Mucosa of gallbladder (tissue), 1 donor: ENCODE data around the gene WBP4. TPM values are rescaled to one million over a fixed set of nuclear protein-coding genes. Genes with fewer than 3 reads are reported as not detected.
"Not testable (repeated sequence)": the region's sequence is repeated elsewhere in the genome, so short reads cannot be mapped to it uniquely, and the experiment has no call there.

Experiments
- DNase-seq: peaks from one replicate; pipeline ENCODE4 v3.0.0-alpha.2; 2020; ENCODE audit warnings: low spot score
- total RNA-seq: library from RNA; stranded (reverse); gene quantifications from one replicate; pipeline ENCODE4 v1.2.1, GENCODE V29; 2021
- donor health status: DM: no; HTN: no; CAD: no.

The WBP4 gene, protein sequence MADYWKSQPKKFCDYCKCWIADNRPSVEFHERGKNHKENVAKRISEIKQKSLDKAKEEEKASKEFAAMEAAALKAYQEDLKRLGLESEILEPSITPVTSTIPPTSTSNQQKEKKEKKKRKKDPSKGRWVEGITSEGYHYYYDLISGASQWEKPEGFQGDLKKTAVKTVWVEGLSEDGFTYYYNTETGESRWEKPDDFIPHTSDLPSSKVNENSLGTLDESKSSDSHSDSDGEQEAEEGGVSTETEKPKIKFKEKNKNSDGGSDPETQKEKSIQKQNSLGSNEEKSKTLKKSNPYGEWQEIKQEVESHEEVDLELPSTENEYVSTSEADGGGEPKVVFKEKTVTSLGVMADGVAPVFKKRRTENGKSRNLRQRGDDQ
- 9.5 TPM for total RNA-seq

DNA sequence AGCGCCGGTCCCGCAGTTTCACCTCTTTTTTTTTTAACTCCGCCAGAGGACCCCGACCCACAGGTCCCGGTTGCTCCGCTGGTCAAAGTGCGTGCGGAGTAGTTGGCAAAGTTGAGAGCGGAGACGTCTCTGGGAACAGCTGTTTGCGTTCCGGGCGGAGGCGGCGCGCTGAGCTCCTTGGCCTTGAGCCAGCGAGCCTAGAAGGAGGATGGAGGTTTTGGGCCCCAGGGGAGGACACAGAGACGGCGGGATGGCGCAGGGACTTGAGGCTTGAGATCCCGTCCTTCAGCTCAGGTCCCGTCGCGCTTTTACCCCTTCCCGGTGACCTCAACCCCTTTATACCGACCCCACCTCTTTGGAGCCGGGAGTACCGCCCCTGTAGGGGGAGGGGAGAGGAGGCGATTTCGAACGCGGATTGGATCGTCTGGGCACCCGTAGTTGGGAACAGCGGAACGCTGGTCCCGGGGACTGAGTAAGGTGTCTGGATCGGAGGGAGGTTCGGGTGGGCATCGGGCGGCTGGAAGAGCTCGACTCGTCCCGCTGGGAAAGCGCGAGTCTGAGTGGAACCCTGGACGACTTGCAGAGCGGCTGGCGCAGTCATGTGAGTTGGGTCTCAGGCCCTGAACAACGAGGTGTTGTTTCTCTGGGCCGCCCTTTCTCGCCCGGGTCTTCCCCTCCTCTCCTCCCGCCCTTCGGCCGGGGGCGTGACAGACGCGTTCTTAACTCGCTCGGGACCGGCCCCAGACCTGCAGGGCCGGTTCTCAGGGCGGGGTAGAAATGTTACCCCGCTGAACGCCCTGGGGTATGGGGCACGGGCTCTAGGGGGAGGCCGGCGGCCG lies at the start of gene WBP4:
TSS of gene WBP4 (plus strand) at position 435 of the 839 bp plus-strand sequence. CDS start at position 600, 165 bp downstream.
- DNase-seq, result peak; percentile 95

DNA sequence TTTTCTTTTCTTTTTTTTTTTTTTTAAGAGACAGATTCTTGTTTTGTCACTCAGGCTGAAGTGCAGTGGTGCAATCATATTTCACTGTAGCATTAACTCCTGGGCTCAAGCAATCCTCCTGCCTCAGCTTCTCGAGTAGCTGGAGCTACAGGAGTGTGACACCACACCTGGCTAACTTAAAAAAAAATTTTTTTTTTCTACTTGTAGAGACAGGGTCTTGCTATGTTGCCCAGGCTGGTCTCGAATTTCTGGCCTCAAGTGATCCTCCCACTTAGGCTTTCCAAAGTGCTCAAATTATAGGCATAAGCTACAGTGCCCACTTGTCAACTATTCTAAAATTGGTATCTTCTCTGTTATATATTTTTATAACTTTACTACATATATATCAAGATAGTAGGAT lies 48.8 kb upstream of the WBP4 start:
- DNase-seq, result no peak

DNA sequence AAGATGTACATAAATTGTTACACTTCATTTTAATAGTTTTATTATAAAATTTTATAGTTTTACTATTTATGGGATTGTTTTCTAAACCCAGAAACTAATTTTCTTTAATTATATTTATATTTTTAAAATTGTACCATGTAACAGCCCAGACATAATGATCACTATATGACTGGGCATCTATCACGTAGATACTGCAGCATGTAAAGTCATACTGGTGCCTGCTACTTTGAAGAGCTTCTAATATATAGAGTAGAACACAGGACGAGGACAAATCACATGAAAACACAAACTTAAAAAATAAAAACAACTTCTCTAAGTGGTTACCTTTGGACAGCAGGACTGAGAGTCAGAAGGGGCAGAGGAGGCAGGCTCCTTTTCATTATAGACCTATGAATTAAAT lies 47.5 kb upstream of the WBP4 start:
- no peak for DNase-seq

DNA sequence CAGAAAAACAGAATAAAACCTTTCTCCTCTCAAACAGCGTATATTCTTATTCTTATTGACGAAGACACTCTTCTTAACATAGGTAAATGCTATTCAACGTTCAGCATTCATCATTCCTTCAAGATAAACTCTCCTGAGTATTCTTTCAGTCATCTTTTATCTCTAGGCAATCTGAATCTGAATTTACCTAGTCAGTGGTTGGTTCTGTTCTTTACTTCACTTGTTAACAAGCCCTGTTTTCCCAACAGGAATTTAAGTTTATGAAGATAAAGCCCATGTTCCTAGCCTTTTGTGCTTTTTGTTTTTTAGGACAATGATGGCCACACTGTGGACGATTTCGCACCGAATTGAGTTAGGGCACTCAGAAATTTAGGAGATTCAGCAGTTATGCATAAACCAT lies 45.4 kb upstream of the WBP4 start:
- DNase-seq, result no peak

DNA sequence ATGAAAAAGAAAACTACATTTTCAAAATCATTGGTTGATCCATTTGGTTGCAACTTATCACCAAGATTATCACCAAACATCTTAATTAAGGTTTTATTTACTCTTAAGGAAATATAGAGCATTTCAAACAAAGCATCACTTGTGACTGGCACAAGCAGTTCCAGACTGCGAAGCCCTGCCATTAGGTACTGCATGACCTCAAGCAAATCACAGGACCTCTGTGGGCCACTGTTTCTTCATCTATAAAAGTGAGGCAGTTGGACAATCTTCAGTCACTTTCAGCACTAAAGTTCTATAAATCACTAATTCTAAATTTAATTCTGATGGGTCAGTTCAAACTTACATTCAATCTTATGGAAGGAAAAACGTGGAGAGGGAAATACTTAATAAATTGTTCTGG lies 44.1 kb upstream of the WBP4 start:
- DNase-seq, result peak; percentile 45

DNA sequence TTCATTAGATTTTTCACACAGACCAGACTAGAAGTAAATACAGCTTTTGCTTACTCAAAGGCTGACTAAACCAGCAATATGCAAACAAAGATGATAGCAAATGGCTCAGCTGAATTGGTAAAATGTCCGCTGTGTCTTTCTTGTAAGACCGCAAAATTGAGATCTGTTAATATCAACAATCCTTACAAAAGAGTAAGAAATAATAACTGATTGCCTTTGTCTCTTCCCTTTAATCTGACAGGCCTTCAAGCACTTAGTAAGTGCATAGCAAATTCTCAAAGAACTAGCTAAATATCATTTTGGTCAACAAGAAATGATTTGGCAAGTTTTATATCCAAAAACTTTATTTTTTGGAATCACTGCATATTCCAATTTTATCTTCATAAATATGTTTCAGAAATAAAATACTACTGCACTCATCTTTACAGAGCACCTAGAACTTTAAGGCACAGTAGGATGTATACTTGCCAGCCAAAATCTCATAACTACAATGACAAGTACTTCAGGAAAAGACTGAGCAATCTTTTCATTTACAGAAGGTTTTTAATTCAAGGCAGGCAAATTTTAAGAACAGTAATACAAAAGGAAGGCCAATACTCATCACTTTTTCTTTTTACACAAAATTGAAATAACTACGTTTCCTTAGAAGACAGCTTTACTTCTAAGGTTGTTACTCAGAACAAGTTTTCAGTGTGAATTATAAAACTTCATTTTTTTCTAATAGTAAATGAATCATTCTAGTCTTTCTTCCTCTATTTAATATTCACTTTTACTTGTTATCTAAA lies 43.3 kb upstream of the WBP4 start:
- no peak for DNase-seq

DNA sequence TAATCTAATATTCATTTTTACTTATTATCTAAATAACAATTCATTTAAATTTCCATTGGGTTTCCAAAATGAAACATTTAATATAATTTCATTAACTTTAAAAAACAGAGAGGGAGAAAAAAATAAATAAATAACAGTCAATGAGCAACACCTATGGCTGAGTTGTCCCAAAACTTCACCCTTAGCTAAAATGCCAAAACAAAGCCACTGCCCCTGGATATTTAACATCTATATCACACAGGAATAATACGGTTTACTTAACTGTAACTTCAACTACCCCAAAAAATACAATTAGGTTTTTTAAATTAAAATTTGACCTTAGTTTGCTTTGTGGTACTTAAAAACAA lies 42.7 kb upstream of the WBP4 start:
- no peak for DNase-seq

DNA sequence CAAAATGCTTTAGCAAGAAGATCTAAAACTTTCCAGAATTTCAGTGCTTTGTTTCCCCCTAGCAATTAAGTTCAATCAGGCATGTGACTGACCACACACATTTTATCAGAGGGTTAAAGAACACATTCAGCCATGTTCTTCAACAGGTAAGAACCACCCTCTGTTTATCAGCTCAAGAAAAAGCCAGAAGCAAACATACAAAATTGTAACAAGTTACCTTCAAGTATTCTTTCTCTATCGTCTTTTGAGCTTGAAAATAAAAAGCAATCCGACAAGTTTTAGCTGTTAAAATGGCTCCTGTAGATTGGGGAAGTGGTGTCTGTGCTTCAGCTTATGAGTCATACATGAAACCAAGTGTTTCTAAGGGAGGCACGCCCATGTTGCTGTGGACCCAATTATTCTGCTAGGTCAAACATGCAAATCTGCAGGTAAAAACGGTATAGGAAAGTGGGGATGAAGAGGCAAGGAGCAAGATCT lies 42.3 kb upstream of the WBP4 start, which contains the start of gene ELF1:
TSS of gene ELF1 (minus strand) at position 306 of the 477 bp plus-strand sequence. CDS start 37,262 bp downstream, outside the sequence.
- DNase-seq, result peak; percentile 60

DNA sequence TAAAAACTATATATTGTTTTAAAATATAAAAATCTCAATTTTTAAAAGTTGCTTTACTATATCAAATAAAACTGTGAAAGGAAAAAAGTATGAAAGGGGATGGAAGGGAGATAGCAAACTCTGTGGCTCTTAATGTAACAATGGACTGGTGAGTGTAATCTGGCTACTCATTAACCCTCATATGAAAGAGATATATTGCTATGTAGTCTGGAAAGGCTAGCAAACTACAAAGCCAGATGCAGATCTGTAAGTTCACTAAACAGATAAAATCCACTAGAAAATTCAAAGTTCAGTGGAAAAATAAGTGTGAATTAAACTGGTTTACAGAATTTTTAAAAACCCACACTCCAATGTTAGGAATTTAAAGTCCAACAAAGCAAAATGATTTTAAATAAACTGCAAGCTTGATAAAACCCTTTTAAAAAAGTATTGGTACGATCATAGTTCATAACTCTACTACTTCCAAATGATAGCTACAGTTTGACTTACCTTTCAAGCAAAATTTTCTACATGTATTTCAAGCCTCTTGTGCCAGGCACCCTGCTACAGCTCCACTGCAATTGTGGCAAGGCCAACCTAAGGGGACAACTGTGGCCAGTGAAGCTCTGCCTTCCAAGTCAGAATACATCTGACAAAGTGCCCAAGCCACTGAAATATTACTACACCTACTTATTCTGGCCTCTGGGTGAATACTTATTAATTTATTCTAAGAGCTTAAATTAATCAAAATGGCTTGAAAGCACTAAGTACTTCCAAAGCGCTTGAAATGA lies 41.5 kb upstream of the WBP4 start:
- DNase-seq, result no peak

DNA sequence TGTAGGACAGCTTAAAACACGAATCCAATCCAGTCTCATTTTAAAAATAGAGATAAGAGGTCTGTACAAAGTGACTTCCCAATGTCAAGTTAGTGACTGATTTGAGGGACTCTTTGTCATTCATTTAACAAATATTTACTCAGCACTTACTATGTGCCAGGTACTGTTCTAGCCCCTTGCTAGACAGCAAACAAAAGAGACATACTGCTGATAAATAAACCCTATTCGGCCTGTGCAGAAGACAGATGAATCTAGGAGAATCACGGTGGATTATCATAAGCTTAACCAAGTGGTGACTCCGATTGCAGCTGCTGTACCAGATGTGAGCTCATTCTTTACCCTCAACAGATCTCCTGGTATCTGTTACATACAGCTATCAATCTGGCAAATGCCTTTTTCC lies 35.8 kb upstream of the WBP4 start:
- no peak for DNase-seq

DNA sequence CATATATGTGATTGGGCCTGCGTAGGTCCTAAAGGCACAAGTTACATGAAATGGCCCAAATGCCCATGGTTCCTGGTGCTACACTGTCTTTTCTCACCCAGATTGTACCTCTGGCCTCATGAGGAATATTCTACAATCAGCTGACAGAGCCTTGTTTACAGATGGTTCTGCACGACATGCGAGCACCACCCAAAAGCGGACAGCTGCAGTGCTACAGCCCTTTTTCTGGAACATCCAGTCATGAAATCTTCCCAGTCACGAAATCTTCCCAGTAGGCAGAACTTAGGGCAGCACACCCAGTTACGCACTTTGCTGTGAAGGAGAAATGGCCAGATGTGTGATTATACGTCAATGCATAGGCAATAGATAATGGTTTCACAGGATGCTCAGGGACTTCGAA lies 34.5 kb upstream of the WBP4 start:
- DNase-seq, result no peak

DNA sequence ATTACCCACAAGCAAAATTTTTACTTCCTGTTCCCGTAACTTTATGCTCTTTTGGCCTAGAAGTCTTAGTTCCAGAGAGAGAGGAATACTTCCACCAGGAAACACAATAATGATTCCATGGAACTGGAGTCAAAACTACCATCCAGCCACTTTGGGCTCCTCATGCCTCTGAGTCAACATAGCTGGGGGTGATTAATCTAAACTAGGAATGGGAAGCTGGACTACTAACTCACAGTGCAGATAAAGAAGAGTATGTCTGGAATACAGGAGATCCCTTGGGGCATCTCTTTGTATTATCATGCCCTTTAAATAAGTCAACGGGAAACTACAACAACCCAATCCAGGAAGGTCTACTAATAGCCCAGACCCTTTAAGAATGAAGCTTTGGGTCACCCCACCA lies 33.3 kb upstream of the WBP4 start:
- no peak for DNase-seq

DNA sequence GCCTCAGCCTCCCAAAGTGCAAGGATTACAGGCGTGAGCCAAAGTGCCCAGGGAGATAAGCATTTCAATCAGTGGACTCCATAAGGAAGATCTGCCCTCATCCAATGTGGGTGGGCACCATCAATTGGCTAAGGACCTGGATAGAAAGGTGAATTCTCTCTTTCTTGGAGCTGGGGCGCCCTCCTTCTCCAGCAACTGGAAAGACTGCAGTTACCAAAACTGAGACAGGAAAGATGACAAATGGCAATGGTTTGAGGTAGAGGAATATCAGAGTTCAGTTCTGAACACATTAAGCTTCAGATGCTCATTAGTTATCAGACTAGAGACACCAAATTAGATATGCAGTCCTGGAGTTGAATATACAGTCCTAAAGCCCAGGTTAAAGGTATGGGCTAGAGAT lies 31.7 kb upstream of the WBP4 start:
- no peak for DNase-seq

DNA sequence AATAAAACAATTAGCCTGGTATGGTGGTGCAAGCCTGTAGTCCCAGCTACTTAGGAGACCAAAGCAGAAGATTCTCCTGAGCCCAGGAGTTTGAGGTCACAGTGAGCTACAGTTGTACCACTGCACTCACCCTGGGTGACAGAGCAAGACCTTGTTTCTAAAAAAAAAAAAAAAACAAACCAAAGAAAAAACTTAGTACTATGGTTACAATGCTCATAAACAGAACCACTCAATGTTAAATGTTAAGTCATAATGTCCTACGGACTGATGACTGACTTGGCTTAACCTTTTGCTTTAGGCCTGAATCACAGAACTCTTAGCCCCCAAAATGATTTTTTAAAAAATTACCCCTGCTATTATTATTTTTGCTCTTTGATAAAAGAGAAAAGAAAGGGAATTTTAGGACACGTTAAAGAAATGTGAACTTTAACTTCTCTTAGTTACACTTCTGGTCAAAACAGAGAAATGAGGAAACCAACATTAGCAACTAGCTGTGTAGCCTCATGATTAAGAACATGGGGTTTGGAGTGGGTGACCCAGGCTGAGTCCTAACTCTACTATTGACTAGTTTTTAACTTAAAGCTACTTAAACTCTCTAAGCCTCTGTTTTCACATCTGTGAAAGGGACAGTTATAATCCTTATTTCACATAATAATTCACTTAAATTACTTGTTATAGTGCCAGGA lies 28.5 kb upstream of the WBP4 start:
- DNase-seq, result no peak

DNA sequence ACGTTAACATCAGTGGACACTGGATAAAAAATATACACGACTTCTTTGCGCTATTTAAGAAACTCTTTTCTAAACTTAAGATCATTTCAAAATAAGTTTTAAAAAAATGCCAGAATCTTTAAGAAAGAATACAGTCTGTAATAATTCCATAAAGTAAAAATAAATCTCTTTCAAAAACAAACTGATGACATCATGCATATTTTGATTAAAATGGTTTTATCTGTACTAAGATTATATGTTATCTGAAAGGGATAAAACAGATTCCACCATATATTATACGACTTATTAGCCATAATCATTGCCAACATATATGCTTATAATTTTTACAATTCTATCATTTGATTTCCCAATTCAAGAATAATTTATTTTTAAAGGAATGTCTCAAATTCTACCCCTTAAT lies 26.9 kb upstream of the WBP4 start:
- no peak for DNase-seq

DNA sequence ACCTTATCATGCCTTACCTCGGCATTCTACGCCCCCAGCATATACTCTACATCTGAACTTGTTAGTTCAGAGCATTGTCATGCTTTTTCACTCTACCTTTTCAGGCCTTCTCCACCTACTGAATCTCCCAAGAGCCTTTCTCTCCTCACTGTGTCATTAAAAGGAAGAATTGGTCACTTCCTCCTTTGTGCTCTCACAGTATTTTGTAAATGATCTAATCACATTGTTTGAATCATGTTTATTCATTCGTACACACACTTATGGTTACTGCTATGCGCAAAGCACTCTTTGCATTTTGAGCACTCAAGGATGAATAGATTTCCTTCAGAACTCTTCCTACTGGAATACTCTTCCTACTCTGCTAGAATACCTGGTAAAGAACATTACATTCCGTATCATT lies 26.4 kb upstream of the WBP4 start:
- DNase-seq, result no peak

DNA sequence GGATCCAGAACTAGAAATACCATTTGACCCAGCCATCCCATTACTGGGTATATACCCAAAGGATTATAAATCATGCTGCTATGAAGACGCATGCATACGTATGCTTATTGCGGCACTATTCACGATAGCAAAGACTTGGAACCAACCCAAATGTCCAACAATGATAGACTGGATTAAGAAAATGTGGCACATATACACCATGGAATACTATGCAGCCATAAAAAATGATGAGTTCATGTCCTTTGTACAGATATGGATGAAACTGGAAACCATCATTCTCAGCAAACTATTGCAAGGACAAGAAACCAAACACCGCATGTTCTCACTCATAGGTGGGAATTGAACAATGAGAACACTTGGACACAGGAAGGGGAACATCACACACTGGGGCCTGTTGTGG lies 24.8 kb upstream of the WBP4 start:
- DNase-seq, result not testable (repeated sequence)

DNA sequence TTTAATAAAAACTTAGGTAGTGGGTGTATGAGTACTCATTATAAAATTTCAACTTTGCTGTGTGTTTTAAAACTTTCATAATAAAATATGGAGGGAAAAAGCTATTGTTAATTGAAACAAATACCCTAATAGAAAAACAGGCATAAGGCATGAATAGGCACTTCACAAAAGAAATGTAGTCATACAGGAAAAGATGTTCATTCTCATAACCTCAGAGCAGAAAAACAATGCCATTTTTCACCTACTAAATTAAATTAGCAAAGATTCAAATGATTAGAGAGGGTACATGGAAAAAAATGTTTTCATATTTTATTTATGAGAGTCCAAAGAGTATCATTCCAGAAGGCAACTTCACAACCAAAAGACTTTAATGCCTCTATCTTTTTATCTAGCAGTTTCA lies 21.6 kb upstream of the WBP4 start:
- DNase-seq, result no peak

DNA sequence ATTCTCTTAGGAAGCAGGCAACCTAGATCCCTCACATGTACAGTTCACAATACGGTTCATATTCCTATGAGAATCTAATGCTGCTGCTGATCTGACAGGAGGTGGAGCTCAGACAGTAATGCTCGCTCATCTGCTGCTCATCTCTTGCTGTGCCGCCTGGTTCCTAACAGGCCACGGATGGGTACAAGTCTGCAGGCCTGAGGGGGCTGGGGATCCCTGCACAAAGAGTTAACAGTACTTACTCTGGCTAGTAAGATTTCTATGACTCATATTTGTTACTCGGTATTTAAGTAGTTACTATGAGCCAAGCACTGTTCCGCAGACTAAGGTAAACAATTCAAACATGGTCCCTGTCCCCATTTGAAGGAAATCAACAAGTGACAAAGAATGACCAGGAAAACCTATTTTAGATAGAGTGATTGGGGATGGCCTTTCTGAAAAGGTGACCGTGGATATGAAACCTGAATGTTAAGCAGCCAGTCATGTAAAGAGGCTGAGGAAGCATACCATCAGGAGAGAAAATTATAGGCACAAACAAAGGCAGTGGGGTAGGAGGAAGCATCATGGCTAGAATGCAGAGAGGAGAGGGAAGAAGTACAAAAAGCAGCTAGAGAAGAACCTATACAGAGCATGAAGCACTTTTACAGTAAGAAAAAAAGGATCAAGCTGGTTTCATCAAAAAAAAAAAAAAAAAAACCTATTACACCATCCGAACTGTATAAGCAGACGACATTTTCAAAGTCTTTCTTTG lies 20.6 kb upstream of the WBP4 start:
- DNase-seq, result no peak

DNA sequence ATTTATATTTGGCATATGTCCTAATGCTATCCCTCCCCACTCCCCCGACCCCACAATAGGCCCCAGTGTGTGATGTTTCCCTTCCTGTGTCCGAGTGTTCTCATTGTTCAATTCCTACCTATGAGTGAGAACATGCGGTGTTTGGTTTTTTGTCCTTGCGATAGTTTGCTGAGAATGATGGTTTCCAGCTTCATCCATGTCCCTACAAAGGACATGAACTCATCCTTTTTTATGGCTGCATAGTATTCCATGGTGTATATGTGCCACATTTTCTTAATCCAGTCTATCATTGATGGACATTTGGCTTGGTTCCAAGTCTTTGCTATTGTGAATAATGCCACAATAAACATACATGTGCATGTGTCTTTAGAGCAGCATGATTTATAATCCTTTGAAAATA lies 18.9 kb upstream of the WBP4 start:
- DNase-seq, result not testable (repeated sequence)
